Measurements from ENCODE around the gene ICA1.

DNA sequence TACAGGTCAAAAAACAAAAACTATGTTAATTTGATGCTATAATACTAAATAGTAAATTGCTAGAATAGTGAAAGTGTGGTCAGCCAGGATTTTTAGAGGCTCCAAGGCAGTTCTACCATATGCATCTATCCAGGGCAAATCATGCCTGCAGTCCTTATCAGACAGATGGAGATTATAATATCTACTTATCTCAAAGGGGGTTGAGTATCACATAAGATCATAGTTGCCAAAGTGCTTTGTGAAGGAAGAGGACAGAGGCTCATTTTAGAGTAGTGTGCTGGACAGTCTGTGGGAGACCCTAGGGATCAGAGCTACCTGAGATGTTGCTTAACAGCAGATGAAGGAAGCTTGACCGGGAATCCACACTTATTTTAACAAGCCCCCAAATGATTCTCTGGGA lies 3.2 kb downstream of the ICA1 start:
- TF ChIP-seq, protein P1, sequence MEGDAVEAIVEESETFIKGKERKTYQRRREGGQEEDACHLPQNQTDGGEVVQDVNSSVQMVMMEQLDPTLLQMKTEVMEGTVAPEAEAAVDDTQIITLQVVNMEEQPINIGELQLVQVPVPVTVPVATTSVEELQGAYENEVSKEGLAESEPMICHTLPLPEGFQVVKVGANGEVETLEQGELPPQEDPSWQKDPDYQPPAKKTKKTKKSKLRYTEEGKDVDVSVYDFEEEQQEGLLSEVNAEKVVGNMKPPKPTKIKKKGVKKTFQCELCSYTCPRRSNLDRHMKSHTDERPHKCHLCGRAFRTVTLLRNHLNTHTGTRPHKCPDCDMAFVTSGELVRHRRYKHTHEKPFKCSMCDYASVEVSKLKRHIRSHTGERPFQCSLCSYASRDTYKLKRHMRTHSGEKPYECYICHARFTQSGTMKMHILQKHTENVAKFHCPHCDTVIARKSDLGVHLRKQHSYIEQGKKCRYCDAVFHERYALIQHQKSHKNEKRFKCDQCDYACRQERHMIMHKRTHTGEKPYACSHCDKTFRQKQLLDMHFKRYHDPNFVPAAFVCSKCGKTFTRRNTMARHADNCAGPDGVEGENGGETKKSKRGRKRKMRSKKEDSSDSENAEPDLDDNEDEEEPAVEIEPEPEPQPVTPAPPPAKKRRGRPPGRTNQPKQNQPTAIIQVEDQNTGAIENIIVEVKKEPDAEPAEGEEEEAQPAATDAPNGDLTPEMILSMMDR (conservative IDR thresholded peaks at IDR 0.05; ENCODE audit: low read depth, low read length), result no peak
- no peak for TF ChIP-seq EZH2 (IDR thresholded peaks at IDR 0.05; ENCODE audit: low read length, unreplicated experiment)
- TF ChIP-seq EZH2phosphoT487 (IDR thresholded peaks at IDR 0.05; ENCODE audit: borderline replicate concordance, low read length), result no peak

All from PC-3 (cell line).